CD4-positive, alpha-beta T cell (primary cell): ENCODE measurements around the gene LRTM1. TPM values are rescaled to one million over a fixed set of nuclear protein-coding genes. Genes with fewer than 3 reads are reported as not detected.

Experiments
- ATAC-seq: fragments of 200-7000 bp; cut with Tn5 transposase; one replicate; pipeline ENCODE4 v1.10.0; 2022; ENCODE audit warnings: mild to moderate bottlenecking; ENCODE audit not compliant: poor library complexity
- CTCF ChIA-PET: fragments of 350-600 bp; sonication (Branson Sonifier 250); formaldehyde crosslinking; loops from one replicate; lab custom pipeline; 2021; ENCODE audit warnings: antibody characterized with exemption, inconsistent platforms; lab: Charles Lee
- POLR2A ChIA-PET: fragments of 350-600 bp; sonication (Branson Sonifier 250); formaldehyde crosslinking; loops from one replicate; lab custom pipeline; 2021; ENCODE audit warnings: antibody characterized with exemption, inconsistent platforms; lab: Charles Lee
- DNase-seq, 14 experiments: peaks; one replicate each; pipeline ENCODE4 v3.0.0-alpha.2; 2013 to 2020; ENCODE audit warnings: mixed read lengths in 2 of 14
- H3K27ac ChIP-seq, 2 donors: one replicate each; pipeline versions ENCODE4 v1.5.1 to v1.7.0; 2013; ENCODE audit warnings: low read length in 2 of 2, low read depth in 1 of 2, mild to moderate bottlenecking in 1 of 2
- H3K27me3 ChIP-seq, 2 experiments: 1 replicate in 1 of 2; 2 replicates in 1 of 2; pipeline versions ENCODE4 v1.6.1 to v1.7.0; 2013; ENCODE audit warnings: low read length in 2 of 2, control low read depth in 1 of 2, mild to moderate bottlenecking in 1 of 2, moderate library complexity in 1 of 2; ENCODE audit not compliant: insufficient read depth in 2 of 2, control insufficient read depth in 1 of 2
- H3K36me3 ChIP-seq: one replicate; pipeline ENCODE4 v1.6.1; 2013; ENCODE audit warnings: low read length, control low read depth; ENCODE audit not compliant: insufficient read depth
- H3K4me1 ChIP-seq: one replicate; pipeline ENCODE4 v1.6.1; 2013; ENCODE audit warnings: low read length, control low read depth; ENCODE audit not compliant: insufficient read depth
- H3K4me3 ChIP-seq: one replicate; pipeline ENCODE4 v1.5.1; 2013; ENCODE audit warnings: mild to moderate bottlenecking, low read length, moderate library complexity
- H3K9me3 ChIP-seq, 2 experiments: 1 replicate in 1 of 2; 2 replicates in 1 of 2; pipeline versions ENCODE4 v1.6.1 to v1.7.0; 2013; ENCODE audit warnings: low read length in 2 of 2, mild to moderate bottlenecking in 2 of 2, control low read depth in 1 of 2, moderate library complexity in 1 of 2; ENCODE audit not compliant: control insufficient read depth in 1 of 2, insufficient read depth in 1 of 2
- H3K27ac Mint-ChIP-seq: one replicate; pipeline ENCODE4 v1.8.0; 2020; ENCODE audit warnings: mixed read lengths
- H3K27me3 Mint-ChIP-seq: one replicate; pipeline ENCODE4 v1.8.0; 2021; ENCODE audit warnings: mixed read lengths
- H3K36me3 Mint-ChIP-seq: one replicate; pipeline ENCODE4 v1.8.0; 2021; ENCODE audit warnings: low read depth, mixed read lengths
- H3K4me1 Mint-ChIP-seq: one replicate; pipeline ENCODE4 v1.8.0; 2021; ENCODE audit warnings: low read depth, mixed read lengths
- H3K4me3 Mint-ChIP-seq: one replicate; pipeline ENCODE4 v1.8.0; 2020; ENCODE audit warnings: mild to moderate bottlenecking, mixed read lengths
- H3K9me3 Mint-ChIP-seq: one replicate; pipeline ENCODE4 v1.8.0; 2020; ENCODE audit warnings: mixed read lengths
- intact Hi-C, 2 experiments: fragments of 100-400 bp; cut with DNase I in 1 of 2; cut with micrococcal nuclease in 1 of 2; formaldehyde crosslinking; loops; one replicate each; pipeline versions ENCODE4 v1.15.1 to v1.9.0; 2023 to 2025; cut with DNase I, micrococcal nuclease
- total RNA-seq, 174 experiments: library from RNA in 2 of 174; stranded (reverse) in 2 of 174; gene quantifications; one replicate each; pipeline ENCODE4 v1.2.3 and lab custom pipeline; 2021 to 2026
- TF ChIP-seq, protein P1 (sequence below): fragments of 200-600 bp; IDR thresholded peaks from one replicate; pipeline ENCODE4 v1.8.0; 2022; ENCODE audit warnings: antibody characterized with exemption, mild to moderate bottlenecking

Gene LRTM1
- total RNA-seq, 2 experiments from 2014 or later = not detected

DNA sequence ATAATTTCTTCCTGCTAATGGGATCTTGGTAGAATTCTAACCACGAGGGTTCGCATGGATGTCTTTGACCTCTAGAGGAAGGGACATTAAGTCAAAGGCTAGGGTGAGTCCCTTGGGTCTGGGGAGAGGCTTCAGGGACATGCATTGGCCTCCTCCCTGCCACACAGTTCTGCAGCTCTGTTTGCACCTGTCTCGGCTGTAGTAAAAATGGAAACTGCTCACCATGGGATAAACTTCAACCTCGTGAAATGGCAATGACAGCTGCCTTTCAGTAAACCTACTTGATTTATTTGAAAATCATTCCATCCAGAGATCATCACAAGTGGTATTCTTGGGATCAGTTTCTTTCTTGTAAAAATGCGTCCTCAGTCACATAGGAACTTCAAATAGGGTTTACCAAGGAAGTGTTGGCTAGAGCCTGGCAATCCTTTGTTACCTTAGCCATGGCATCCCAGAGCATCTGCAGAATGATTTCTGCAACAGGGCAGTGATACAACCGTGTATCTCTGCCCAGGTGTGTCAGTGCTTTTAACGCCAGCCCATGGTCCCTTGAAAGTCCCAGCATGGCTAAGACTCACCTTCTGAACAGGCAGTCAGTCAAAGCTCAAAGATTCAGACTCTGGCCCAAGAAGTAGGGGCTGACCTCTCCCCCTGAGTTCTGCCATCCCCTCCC, 14.0 kb upstream of the LRTM1 start:
- Histone ChIP-seq H3K36me3 (no peaks in the 10 kb centered on the region), H3K27ac (no peak overlapping the region), H3K4me1 (no peaks in the 10 kb centered on the region), H3K27me3 (no peaks in the 10 kb centered on the region), H3K4me3 (no peak overlapping the region), H3K9me3 (no peaks in the 10 kb centered on the region)
- Mint-ChIP-seq H3K27me3 (peaks cover 4% of the 10 kb centered on the region), H3K27ac (no peak overlapping the region), H3K36me3 (no peaks in the 10 kb centered on the region), H3K9me3 (no peaks in the 10 kb centered on the region), H3K4me1 (no peaks in the 10 kb centered on the region), H3K4me3 (no peak overlapping the region)
- intact Hi-C loops = no loop called here
- POLR2A ChIA-PET = no interaction called here
- DNase-seq (no peak), ATAC-seq (no peak)
- CTCF ChIA-PET = no interaction called here
- TF ChIP-seq, protein P1, sequence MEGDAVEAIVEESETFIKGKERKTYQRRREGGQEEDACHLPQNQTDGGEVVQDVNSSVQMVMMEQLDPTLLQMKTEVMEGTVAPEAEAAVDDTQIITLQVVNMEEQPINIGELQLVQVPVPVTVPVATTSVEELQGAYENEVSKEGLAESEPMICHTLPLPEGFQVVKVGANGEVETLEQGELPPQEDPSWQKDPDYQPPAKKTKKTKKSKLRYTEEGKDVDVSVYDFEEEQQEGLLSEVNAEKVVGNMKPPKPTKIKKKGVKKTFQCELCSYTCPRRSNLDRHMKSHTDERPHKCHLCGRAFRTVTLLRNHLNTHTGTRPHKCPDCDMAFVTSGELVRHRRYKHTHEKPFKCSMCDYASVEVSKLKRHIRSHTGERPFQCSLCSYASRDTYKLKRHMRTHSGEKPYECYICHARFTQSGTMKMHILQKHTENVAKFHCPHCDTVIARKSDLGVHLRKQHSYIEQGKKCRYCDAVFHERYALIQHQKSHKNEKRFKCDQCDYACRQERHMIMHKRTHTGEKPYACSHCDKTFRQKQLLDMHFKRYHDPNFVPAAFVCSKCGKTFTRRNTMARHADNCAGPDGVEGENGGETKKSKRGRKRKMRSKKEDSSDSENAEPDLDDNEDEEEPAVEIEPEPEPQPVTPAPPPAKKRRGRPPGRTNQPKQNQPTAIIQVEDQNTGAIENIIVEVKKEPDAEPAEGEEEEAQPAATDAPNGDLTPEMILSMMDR = no peak

DNA sequence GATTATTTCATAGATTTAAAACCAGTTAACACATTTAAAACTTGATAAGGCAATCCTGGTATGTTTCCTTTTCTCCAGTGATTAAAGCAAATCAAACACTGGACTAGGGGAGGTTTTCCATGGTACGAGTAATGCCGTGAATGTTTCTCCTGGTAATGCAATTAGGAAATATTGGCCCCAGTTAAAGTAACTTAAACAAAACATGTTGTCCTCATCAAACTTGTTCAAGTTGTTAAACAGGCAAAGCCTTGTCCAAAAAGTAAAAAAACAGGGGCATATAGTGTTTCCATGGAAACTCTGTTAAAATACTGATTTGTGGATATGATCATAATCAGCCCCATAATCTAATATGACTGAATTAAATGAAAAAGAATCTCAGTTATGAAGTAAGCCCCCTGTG, 13.1 kb upstream of the LRTM1 start:
- peaks cover under 1% of the 10 kb centered on the region for H3K9me3 Mint-ChIP-seq
- H3K4me1 ChIP-seq = no peaks in the 10 kb centered on the region
- ATAC-seq = no peak
- no peaks in the 10 kb centered on the region for H3K4me1 Mint-ChIP-seq
- no peaks in the 10 kb centered on the region for H3K36me3 Mint-ChIP-seq
- H3K9me3 ChIP-seq = no peaks in the 10 kb centered on the region
- intact Hi-C loops = no loop called here
- H3K4me3 ChIP-seq = no peak overlapping the region
- H3K36me3 ChIP-seq = no peaks in the 10 kb centered on the region
- ChIA-PET CTCF (no interaction called here), POLR2A (no interaction called here)
- TF ChIP-seq, protein P1 = no peak
- no peak overlapping the region for H3K4me3 Mint-ChIP-seq
- no peak overlapping the region for H3K27ac Mint-ChIP-seq
- no peak overlapping the region for H3K27ac ChIP-seq
- H3K27me3 Mint-ChIP-seq = peaks cover 4% of the 10 kb centered on the region
- no peak for DNase-seq
- H3K27me3 ChIP-seq = no peaks in the 10 kb centered on the region

DNA sequence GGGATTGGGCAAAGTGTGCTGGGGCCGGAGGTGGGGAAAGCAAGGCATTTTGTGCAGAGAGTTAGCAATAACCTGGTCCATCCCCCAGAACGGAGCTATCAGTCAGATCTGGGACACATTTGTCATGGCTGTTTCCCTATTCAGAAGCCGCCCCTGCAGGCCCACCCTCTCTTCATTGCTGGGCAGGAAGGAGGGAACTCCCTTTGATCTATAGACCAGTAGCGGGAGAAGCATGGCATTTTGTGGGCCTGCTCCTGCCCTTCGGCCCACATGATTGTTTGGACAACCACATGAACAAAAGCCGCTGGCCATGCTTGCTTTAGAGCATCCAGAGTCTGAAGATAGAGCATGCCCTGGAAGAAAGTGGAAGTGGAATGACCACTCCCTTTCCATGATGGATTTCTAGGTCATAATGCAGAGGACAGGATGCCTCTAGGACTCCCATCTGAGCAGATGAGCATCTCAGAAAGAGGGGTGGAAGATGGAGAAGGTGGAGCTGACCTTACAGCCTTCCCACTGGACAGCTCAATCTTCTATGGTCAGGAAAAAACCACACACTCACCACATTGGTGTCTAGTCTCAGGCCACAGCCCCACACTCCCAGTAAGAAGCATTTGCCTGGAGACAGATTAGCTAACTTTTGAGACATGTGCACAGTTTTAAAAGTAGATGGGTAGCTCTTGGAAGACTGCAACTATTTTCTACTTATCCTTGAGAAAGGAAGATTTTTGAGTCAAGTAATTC, 11.9 kb upstream of the LRTM1 start:
- Mint-ChIP-seq H3K9me3 (peaks cover 2% of the 10 kb centered on the region), H3K36me3 (no peaks in the 10 kb centered on the region), H3K27me3 (peaks cover 4% of the 10 kb centered on the region), H3K27ac (no peak overlapping the region), H3K4me1 (no peaks in the 10 kb centered on the region), H3K4me3 (no peak overlapping the region)
- intact Hi-C loops = no loop called here
- CTCF ChIA-PET = no interaction called here
- ATAC-seq (no peak), DNase-seq (no peak)
- POLR2A ChIA-PET = no interaction called here
- H3K4me3 ChIP-seq = no peak overlapping the region
- no peaks in the 10 kb centered on the region for H3K9me3 ChIP-seq
- no peaks in the 10 kb centered on the region for H3K36me3 ChIP-seq
- TF ChIP-seq, protein P1 = no peak
- H3K4me1 ChIP-seq = no peaks in the 10 kb centered on the region
- no peak overlapping the region for H3K27ac ChIP-seq
- no peaks in the 10 kb centered on the region for H3K27me3 ChIP-seq
